Caco-2 (cell line): ENCODE measurements around the gene SNX20. TPM values are rescaled to one million over a fixed set of nuclear protein-coding genes. Genes with fewer than 3 reads are reported as not detected.

Source experiments
- BruUV-seq: library from RNA; stranded (reverse); fragments of 400-500 nt; replicated peaks from 2 replicates; lab custom pipeline; 2021; lab: Mats Ljungman, UMichigan
- CTCF ChIA-PET: fragments of 300-600 bp; sonication (Branson Sonifier 250); formaldehyde crosslinking; loops from one replicate; lab custom pipeline; 2022; ENCODE audit warnings: antibody characterized with exemption; lab: Charles Lee
- POLR2A ChIA-PET: fragments of 300-600 bp; sonication (Branson Sonifier 250); formaldehyde crosslinking; loops from one replicate; lab custom pipeline; 2022; ENCODE audit warnings: antibody characterized with exemption; lab: Charles Lee
- DNase-seq, 2 experiments: peaks; one replicate each; pipeline versions ENCODE4 v3.0.0 to v3.0.0-alpha.2; 2020 to 2022
- H3K27me3 ChIP-seq: replicated peaks from 2 replicates; pipeline ENCODE4 v1.6.0; 2011; ENCODE audit warnings: low read length; ENCODE audit not compliant: control insufficient read depth, insufficient read depth
- H3K36me3 ChIP-seq: 2 replicates; pipeline ENCODE4 v1.5.1; 2011; ENCODE audit warnings: low read length; ENCODE audit not compliant: control insufficient read depth, insufficient read depth
- H3K4me1 ChIP-seq: fragments of 250-450 bp; sonication (Bioruptor Pico); 2 replicates; pipeline ENCODE4 v1.5.1; 2020; ENCODE audit warnings: mild to moderate bottlenecking
- H3K4me3 ChIP-seq: 2 replicates; pipeline ENCODE4 v1.5.1; 2011; ENCODE audit warnings: low read depth, mild to moderate bottlenecking, control low read depth, low read length
- H3K9me3 ChIP-seq: fragments of 250-450 bp; sonication (Bioruptor Pico); 2 replicates; pipeline ENCODE4 v1.5.1; 2020; ENCODE audit warnings: mild to moderate bottlenecking, moderate library complexity
- H3K27ac Mint-ChIP-seq: one replicate; pipeline ENCODE4 v1.8.0; 2022; ENCODE audit warnings: mixed read lengths; ENCODE audit not compliant: unreplicated experiment
- H3K27me3 Mint-ChIP-seq: one replicate; pipeline ENCODE4 v1.8.0; 2022; ENCODE audit warnings: mixed read lengths; ENCODE audit not compliant: insufficient read depth, unreplicated experiment
- H3K36me3 Mint-ChIP-seq: one replicate; pipeline ENCODE4 v1.8.0; 2022; ENCODE audit warnings: mild to moderate bottlenecking, mixed read lengths; ENCODE audit not compliant: insufficient read depth, unreplicated experiment
- H3K4me1 Mint-ChIP-seq: one replicate; pipeline ENCODE4 v1.8.0; 2022; ENCODE audit warnings: low read depth, mixed read lengths; ENCODE audit not compliant: unreplicated experiment
- H3K4me3 Mint-ChIP-seq: one replicate; pipeline ENCODE4 v1.8.0; 2022; ENCODE audit warnings: mild to moderate bottlenecking, moderate library complexity, mixed read lengths; ENCODE audit not compliant: unreplicated experiment
- H3K9me3 Mint-ChIP-seq: one replicate; pipeline ENCODE4 v1.8.0; 2022; ENCODE audit warnings: mixed read lengths; ENCODE audit not compliant: unreplicated experiment
- CTCF ChIP-seq, 2 experiments: fragments of 200-600 bp in 1 of 2; IDR thresholded peaks; 1 replicate in 1 of 2; 2 replicates in 1 of 2; pipeline versions ENCODE4 v1.5.1 to v1.8.0; 2011 to 2022; ENCODE audit warnings: antibody characterized with exemption in 1 of 2, control low read depth in 1 of 2, inconsistent platforms in 1 of 2, low read depth in 1 of 2, low read length in 1 of 2, mild to moderate bottlenecking in 1 of 2, moderate library complexity in 1 of 2; ENCODE audit not compliant: insufficient read depth in 1 of 2, severe bottlenecking in 1 of 2, unreplicated experiment in 1 of 2
- intact Hi-C: fragments of 100-400 bp; cut with micrococcal nuclease; formaldehyde crosslinking; loops from one replicate; pipeline ENCODE4 v1.10.0; 2022; ENCODE audit not compliant: unreplicated experiment
- total RNA-seq: library from RNA; stranded (reverse); gene quantifications from 2 replicates; pipeline ENCODE4 v1.2.3, GENCODE V29; 2022

SNX20 gene
- total RNA-seq, 1 experiment from 2014 or later: not detected

GRCh38 chr16:50709061-50709684, 28.1 kb upstream of the SNX20 start:
- H3K4me1 Mint-ChIP-seq: peaks cover 16% of the 10 kb centered on the region
- CTCF ChIA-PET: no interaction called here
- H3K4me3 ChIP-seq: no peak overlapping the region
- intact Hi-C loops: no loop called here
- H3K9me3 Mint-ChIP-seq: peaks cover 16% of the 10 kb centered on the region
- no peaks in the 10 kb centered on the region for H3K27me3 ChIP-seq
- H3K27me3 Mint-ChIP-seq: no peaks in the 10 kb centered on the region
- DNase-seq: no peak
- H3K4me3 Mint-ChIP-seq: no peak overlapping the region
- H3K36me3 Mint-ChIP-seq: peaks cover 21% of the 10 kb centered on the region
- BruUV-seq: no TSS peak
- peaks cover 18% of the 10 kb centered on the region for H3K4me1 ChIP-seq
- H3K27ac Mint-ChIP-seq: no peak overlapping the region
- H3K36me3 ChIP-seq: no peaks in the 10 kb centered on the region
- POLR2A ChIA-PET: no interaction called here
- no peak for TF ChIP-seq CTCF (IDR thresholded peaks at IDR 0.05; ENCODE audit: insufficient read depth in 1 of 2, low read depth in 1 of 2, low read length in 1 of 2, severe bottlenecking in 1 of 2, unreplicated experiment in 1 of 2)
- H3K9me3 ChIP-seq: peaks cover 18% of the 10 kb centered on the region

- no peak for TF ChIP-seq CTCF (IDR thresholded peaks at IDR 0.05; ENCODE audit: insufficient read depth in 1 of 2, low read depth in 1 of 2, low read length in 1 of 2, severe bottlenecking in 1 of 2, unreplicated experiment in 1 of 2)
These were observed 27.4 kb upstream of the SNX20 start for GRCh38 chr16:50708373-50709060.

GRCh38 chr16:50706250-50706649, 25.1 kb upstream of the SNX20 start:
- BruUV-seq: no TSS peak
- peaks cover 22% of the 10 kb centered on the region for H3K9me3 Mint-ChIP-seq
- peaks cover 22% of the 10 kb centered on the region for H3K36me3 Mint-ChIP-seq

More at GRCh38 chr16:50708373-50709060, 27.4 kb upstream of the SNX20 start:
- Mint-ChIP-seq H3K4me3 (no peak overlapping the region), H3K9me3 (peaks cover 22% of the 10 kb centered on the region), H3K27ac (no peak overlapping the region), H3K27me3 (no peaks in the 10 kb centered on the region), H3K36me3 (peaks cover 22% of the 10 kb centered on the region), H3K4me1 (peaks cover 16% of the 10 kb centered on the region)
- H3K27me3 ChIP-seq: no peaks in the 10 kb centered on the region
- no peak overlapping the region for H3K4me3 ChIP-seq
- H3K4me1 ChIP-seq: peaks cover 18% of the 10 kb centered on the region
- no peaks in the 10 kb centered on the region; the same call in 1 of the 2 replicates for H3K36me3 ChIP-seq
- DNase-seq: no peak
- peaks cover 23% of the 10 kb centered on the region for H3K9me3 ChIP-seq
- ChIA-PET POLR2A (no interaction called here), CTCF (no interaction called here)
- intact Hi-C loops: no loop called here
- no TSS peak for BruUV-seq

More at GRCh38 chr16:50706250-50706649, 25.1 kb upstream of the SNX20 start:
- Histone ChIP-seq H3K36me3 (no peaks in the 10 kb centered on the region; the same call in 1 of the 2 replicates), H3K4me3 (no peak overlapping the region), H3K27me3 (no peaks in the 10 kb centered on the region), H3K9me3 (peaks cover 29% of the 10 kb centered on the region), H3K4me1 (peaks cover 18% of the 10 kb centered on the region)
- TF ChIP-seq CTCF (IDR thresholded peaks at IDR 0.05; ENCODE audit: insufficient read depth in 1 of 2, low read depth in 1 of 2, low read length in 1 of 2, severe bottlenecking in 1 of 2, unreplicated experiment in 1 of 2): no peak
- intact Hi-C loops: loop anchor here (1.0 kb wide), 2 partner anchors 13 to 35 kb away; no protein-coding TSS in a partner anchor
- peak overlapping the region; percentile 6 for H3K27ac Mint-ChIP-seq
- peaks cover 16% of the 10 kb centered on the region for H3K4me1 Mint-ChIP-seq
- ChIA-PET POLR2A (no interaction called here), CTCF (no interaction called here)
- H3K4me3 Mint-ChIP-seq: peak overlapping the region; percentile 0
- H3K27me3 Mint-ChIP-seq: no peaks in the 10 kb centered on the region
- peak; percentile 80 to 86 for DNase-seq
